SKM-1 (cell line): ENCODE measurements around the gene GSG1.

ENCODE experiments used
- DNase-seq: peaks from one replicate; lab custom pipeline; 2025; ENCODE audit not compliant: unreplicated experiment; lab: John Stamatoyannopoulos, UW

GSG1 gene

DNA sequence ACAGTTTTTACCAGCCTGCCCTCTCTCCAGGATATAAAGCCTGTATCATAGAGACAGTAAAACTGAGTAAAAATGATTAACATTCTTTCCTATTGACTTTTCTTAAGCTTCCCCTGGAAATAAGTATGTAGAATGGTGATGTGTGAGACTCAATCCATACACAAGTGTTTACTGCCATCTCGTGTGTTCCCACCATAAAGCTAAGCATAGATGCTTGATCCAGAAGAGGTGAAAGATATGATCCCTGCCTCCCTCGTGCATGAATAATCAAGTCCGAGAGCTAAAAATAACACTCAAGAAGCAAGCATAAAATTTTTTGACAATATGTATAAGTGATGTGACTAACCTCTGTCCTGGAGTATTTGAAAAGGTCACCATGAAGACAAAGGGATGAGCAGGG, 16.9 kb upstream of the GSG1 start:
- DNase-seq = no peak

DNA sequence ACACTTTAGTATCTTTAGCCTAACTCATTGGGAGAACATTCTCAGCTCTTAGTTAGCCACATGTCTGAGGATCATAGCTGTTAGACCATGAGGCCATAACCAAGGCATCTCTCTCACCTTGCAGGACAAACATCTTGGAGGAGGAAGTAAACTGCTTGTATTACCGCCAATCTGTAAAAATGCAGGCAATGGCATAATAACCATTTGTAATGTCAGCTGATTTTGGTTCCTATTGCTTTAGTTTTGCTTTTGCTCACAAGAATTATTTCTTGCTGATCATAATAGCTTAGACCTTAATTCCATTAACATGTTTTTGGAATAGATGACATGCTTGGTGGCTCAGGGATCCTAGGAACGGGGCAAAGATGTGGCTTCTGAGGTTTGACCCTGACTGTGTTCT, 16.4 kb upstream of the GSG1 start:
- DNase-seq = no peak

DNA sequence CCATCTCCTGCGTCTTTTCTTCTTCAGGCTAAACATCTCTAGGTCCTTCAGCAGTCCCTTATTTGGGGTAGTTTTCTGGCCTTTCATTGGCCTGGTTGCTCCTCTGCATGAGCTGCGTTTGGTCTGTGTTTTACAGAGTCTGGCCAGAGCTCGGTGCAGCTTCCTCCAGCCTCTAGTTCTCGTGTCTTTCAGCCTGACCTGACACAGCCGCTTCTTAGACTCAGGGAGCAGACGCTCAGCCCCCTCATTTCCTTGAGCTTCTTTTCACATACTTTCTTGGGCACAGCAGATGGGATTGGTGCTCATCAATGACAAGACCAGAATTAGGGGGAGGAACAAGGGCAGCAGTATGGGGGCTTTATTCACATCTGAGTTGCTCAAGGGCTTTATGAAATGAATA, 13.6 kb upstream of the GSG1 start:
- DNase-seq = no peak

DNA sequence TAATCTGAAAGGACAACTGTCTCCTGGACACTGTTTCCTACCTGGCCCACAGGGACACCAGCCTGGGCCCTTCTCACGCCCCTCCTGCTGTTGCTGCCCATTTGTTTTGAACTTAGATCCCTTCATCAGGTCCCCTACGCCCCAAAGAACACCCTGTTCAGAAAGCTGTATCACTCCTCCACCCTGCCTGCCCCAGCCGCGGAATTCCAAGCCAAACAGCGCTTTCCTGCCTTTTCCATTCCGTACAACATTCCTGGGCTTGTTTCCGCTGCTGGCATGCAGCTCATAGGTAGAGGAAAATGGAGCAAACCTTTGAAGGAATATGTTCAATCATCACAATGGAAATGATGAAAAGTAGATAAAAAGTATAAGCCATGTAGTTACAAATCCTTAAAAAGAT, 12.8 kb upstream of the GSG1 start:
- DNase-seq = no peak

DNA sequence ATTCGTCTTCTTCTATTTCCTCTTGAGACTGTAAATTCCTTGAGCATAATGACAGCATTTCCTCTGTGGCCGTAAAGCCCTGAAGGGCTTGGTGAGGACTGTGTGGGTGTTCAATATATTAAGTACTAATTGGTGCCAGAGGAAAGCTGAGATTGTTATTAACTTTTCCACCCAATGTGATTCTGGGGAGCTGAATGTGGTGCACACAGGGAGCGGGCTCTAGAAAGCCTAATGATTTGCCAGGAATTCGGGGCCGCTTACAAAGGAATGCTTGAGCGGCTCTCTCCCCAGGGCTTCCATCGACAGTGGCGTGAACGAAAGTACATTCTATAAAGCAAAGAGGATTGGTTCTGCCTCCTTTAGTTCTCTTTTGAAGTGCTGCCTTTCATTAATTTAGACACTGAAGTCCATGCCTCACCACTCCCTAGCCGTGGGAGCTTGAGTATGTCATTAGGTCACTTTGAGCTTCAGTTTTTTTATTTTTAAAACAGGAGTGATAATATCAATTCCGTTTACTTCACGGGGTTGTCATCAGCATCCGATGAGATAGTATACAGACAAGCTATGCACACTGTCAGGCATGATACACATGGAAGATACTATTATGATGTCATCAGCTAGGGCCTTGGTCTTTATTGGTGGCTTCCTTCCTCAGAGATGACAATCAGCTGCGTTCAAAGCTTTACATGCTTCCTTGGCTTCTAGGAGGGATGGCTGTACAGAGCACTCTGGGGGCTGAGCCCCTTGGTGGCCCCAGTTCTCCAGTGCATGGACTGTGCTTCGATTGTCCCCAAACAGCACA, 11.0 kb upstream of the GSG1 start:
- no peak for DNase-seq

DNA sequence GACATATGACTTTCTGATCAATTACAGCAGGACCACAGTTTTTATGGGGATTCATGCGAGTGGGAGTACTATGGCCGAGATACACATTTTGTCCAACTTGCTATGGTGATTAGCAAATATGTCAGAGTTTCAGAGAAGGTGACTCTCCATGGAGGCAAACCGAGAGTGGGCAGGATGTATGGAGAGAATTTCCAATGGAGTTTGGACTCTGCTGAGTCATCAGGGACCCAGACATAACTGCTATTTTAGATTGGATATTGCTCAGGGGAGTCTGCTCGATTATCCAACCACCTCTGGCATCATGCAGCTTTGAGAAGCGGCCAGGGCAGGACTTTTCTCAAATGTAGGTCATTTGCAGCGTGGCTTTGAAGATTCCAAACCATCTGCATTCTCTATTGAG, 9.5 kb upstream of the GSG1 start:
- no peak for DNase-seq

DNA sequence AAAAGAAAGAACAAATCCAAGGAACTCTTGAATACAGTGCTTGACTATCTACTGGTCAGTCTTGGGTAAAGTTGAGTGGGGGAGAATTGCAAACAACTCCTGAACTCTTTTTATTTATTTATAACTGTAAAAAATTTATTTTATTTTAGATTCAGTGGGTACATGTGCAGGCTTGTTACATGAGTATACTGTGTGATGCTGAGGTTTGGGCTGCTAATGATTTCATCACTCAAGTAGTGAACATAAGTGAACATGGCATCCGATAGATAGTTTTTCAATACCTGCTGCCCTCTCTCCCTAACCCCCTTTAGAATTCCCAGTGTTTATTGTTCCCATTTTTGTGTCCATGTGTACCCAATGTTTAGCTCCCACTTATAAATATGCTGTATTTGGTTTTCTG, 3.2 kb upstream of the GSG1 start:
- DNase-seq = no peak

DNA sequence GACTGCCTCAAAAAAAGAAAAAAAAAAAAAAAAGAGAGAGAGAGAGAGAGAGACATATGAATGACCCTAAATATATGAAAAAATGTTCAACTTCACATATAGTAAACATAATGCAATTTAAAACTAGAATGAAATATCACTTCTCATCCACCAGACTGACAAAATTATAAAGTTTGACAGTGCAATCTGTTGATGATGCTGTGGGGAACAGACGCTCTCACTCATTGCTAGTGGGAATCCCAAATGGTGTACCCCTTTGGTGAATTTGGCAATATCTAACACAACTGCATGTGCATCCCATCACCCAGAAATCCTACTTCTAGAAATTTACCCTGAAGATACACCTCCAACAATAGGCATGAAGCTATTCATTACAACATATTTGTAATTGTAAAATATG, 2.3 kb upstream of the GSG1 start:
- no peak for DNase-seq

DNA sequence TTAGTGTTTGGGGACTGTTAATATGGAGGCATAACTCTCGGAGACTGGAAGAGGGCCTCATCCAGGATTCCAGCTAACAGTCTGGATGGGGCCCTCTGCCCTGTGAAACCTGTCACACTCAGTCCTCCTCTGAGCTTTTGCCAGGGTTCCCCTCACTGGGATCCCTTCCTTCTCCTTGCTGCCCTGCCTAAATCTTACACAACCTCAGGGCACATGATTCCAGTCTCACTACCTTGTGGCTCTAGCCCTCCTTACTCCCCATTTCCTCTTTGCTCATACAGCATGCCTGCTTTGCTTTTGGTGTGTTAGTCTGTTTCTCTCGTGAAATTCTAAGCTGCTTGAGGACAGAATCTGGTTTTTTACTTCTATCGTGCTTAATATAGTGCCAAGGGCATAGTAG, 942 bp upstream of the GSG1 start:
- no peak for DNase-seq

DNA sequence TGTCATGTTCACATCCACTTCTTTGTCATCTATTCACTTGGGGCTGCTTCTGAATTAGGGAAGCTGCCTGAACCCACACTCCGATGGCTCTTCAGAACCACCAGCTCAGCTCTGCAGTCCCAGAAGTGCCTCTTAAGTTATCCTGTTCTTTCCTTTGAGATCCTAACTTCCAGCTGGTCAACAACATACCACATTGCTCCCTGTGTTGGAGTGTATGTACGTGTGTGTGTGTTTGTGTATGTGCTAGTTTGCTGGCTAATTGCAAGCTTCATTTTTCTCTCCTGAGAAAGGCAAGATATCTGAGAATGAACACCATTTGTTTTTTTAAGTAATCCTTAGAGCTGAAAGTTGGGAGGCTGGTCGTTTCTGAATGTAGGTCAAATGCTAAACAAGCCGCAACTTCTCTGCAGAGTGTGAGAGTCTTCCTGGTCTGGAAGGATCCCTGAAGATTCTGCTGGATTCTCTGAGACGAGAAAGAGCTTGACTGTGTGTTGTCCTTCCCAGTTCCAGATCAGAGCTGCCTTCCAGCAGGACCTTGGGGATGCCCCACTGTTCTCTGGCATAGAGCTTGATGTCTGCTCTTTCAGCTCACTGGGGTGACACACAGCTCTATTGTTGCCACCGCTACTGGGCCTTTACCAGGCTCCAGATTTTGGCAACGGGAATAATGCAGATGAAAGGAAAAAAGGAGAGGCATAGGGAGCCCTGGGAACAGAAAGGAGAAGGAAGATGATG, 839 bp downstream of the GSG1 start:
- DNase-seq = no peak

DNA sequence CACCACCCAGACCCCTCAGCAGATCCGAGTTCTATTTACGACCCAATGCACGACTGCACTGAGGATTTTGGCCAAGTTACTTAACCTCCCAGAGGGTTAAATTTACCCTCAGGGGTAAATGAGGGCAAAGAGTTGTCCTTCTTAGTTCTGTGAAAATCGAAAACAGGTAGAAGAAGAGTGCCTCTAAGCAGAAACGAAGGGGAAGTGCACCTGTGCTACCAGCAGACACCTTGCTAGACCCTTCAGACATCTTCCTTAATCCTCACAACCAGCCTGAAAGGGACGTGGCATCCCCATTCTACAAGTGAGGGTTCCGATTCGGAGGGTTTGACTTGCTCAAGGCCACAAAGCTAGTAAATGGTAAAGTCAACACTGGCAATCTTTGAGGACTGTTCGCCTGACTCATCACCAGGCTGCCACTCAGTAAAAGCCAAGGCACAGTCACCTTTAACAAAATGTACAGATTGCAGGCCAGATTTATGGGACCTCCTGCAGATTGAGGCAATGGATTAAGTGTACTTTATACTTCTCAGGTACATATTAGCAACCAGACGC, 1.6 kb downstream of the GSG1 start:
- no peak for DNase-seq

DNA sequence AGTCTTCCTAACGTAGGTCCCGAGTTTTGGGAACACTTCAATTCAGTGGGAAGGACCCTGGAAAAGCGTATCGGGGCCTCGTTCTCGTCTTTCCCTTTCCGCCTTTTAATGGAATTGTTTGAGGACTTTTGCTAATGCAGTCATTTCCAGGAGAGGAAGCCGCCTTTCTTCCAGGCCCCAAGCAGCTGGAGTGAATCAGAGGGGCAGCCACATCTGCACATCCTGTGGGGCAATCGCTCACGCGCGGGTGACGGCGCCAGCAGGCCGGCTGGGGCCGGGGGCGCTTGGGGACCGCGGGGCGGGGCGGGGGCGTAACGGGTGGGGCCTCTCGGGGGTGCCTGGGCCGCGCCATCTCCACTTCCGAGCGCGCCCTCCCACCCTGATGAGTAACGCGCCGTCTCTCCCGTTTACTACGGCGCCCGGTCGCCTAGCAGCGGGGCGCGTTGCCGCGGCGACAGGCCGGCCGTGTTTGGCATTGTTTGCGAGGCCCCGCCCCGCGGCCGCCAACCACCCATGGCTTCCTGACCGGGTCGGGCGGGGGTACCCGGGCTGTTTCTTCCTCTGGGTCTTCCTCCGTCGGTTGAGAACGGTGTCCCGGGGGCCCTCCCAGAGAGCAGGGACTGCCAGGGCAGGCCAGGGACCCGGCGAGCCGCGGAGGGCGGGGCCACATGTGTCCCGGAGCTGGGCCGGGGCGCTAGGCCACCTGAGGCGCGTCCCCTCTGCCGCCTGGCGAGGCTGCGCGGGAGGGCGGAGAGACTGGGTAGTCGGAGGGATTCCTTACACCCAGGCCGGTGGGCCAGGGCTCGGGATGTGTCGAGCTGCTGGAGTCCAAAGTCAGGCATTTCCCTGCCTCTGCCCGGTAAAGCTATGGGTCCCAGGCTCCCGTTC, 2.3 kb downstream of the GSG1 start:
- DNase-seq = no peak

DNA sequence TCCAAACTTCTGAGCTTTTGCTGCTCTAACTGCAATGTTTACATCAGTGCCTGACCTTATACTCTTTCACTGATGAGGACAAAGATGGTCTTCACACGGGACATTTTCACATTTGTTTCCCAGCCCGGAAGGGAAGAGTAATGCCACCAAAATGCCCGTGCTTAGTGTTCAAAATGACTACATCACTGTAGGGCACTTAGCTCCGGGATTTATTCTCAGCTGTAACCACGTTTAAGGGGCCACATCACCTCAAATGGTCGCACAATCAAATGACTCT, 2.9 kb downstream of the GSG1 start:
- DNase-seq = no peak

DNA sequence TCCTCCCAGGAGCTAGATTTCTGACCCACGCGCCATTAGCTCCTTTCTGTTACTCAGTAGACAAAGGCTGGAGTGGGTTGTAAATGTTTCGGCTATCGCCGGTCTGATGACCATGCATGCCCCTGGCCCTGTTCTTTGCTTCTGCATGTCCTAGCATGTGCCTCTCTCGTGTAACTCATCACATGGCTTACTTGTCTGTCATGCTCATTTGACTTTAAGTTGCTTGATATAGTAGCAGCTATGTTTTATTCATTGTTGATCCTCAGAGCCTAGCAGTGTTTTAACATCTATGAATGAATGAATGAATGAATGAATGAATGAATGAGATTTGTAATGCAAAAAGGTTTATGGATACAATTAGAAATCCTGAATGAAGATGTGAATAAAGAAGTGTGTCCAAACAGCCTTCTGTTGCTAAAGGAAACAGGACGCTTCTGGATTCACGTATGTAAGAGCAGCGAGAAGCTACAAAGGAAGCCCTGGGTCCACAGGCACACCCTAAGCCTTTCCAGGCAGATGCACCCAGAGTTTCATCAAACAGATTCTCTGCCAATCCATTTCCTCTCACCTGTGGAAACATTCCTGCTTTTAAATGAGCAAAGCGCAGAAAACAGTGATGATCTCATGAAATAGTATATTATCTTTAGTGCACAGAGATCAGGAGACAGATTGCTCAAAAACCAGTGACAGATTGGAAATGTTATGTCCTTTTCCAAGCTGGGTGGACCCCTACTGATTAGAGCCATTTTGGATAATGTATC, 3.4 kb downstream of the GSG1 start:
- no peak for DNase-seq

DNA sequence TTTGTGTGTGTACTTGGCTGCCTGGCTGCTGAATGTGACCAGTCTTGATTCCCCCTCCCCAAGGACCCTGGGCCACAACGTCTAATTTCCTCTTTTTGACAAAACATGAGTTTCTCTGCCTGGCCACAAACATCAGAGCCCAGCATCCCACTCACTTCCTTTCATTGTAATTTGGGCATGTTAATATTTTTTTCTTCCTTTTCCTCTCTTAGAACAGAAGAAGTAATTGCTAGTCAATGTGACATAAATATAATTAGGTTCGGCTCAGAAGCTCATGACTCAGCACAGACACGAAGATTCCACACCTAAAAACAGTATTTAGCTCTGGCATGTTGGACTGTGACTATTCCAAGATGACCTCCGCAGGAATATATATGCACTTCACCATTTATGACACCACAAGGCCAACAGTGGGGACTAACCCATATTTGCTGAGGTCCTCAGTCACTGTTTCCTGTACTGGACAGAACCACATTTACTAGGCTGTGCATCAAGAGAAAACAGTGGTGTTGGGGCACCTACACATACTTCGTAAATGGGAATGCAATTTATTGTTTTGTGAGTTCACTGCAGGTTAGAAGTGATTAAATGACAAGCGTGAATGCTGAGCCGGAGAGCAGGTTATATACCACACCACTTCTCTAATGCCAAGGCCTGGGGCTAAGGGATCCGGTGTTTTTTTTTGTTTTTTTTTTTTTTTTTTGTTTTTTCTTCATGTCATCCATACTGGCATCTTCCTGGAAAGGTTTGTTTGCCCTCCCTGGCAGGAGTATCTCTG, 4.2 kb downstream of the GSG1 start:
- no peak for DNase-seq

DNA sequence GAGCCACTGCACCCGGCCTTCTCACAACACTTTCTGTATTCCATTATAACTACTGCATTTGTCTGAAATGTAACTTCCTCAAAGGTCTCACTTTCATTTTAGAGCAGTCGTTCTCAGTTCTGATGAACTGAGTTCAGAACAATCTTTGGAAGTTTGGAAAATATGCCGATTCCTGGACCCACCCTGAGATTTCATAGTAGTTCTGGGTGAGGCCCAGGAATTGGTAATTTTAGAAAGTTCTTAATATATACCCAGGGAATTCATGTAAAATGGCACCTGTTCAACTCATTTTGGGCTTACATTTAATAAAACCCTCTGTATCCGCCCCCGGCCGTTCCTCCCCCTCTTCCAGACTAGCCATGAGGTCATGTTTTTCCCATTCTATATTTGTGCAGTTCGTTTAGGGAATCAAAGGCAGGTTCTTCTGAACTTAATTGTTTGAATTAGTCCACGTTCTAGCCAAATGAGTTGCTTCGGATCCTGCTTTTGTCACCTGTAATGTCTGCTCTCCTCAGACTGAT, 5.9 kb downstream of the GSG1 start:
- no peak for DNase-seq

DNA sequence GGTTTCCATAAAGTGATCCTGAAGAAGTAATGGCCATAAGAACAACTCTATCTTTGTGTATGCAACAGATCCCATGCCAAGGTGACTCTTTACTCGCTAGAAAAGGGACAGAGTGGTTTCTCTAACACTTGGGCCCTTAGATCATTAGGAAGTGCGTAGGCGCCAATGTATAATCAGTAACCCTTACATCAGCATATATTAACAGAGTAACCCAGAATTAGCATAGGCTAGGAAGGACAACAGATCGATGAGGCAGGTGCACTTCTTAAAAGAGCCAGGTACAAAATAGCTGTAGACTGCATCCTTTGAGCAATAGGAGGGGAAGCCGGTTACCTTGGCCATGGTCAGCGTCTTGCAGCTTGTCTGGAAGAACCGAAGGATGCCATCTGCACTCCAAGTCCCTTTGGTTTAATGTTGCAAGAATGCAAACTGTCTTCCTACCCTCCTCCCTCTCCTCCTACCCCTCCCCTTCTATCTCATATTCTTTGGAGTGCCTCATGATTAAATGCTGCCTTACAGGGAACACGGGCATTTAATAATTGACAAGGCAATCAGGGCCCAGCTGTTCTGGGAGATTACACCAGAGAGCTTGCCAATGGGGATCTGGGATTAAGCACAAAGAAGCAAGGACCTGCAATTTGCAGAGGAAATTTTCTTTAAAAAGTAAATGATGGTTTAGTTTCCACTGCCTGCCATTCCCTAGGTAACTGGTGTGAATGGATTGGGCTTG, 8.0 kb downstream of the GSG1 start:
- no peak for DNase-seq

DNA sequence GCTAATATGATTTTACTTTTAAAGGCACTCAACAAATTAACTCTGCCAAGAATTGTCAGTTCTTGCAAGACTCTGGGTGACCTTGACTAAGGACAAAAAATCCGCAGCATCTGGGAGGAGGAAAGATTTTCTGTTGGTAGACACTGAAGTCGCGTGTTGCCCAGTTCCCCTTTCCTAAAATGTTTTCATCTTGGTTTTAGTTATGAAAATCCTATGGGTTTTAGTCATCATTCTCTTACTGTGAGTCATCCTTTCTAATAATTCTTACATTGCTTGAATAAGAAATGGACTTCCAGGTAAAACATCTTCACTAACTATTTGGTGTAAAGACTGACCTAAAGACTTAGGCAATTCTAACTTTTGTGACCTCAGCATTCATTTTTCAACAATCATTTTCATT, 9.1 kb downstream of the GSG1 start:
- DNase-seq = no peak

DNA sequence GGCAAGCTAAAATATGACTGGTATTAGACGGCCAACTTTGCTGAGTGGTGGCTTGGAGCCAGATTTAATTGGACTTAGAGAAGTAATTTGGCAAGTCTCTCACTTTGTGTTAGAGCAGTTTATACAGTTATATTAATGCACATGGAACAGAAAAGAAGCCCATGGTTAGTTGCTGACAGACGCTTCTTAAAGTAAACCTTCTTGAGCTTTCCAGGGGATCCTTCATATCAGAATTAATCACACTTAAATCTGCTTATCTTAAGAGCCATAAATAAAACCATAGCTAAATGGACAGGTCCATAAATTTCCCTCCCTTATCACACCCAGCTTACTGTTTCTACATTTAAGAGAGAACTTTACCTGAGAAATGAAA, 9.6 kb downstream of the GSG1 start:
- no peak for DNase-seq
